Endodermal cell (in vitro differentiated cells): Measurements from ENCODE around the gene NAGA. TPM values are rescaled to one million over a fixed set of nuclear protein-coding genes. Genes with fewer than 3 reads are reported as not detected.

ENCODE experiments used
- DNase-seq: peaks from one replicate; pipeline ENCODE4 v3.0.0-alpha.2; 2017
- H3K27ac ChIP-seq: 2 replicates; pipeline ENCODE4 v1.5.1; 2013; ENCODE audit warnings: mild to moderate bottlenecking, low read depth, low read length, moderate library complexity
- H3K27me3 ChIP-seq: 2 replicates; pipeline ENCODE4 v1.6.1; 2013; ENCODE audit warnings: mild to moderate bottlenecking, low read length, moderate library complexity; ENCODE audit not compliant: insufficient read depth, control insufficient read depth, poor library complexity, severe bottlenecking
- H3K36me3 ChIP-seq: 2 replicates; pipeline ENCODE4 v1.7.0; 2013; ENCODE audit warnings: mild to moderate bottlenecking, low read length, moderate library complexity; ENCODE audit not compliant: control insufficient read depth, insufficient read depth
- H3K4me1 ChIP-seq: one replicate; pipeline ENCODE4 v1.7.0; 2013; ENCODE audit warnings: low read length; ENCODE audit not compliant: control insufficient read depth, insufficient read depth
- H3K4me3 ChIP-seq: 2 replicates; pipeline ENCODE4 v1.5.1; 2013; ENCODE audit warnings: mild to moderate bottlenecking, low read length, moderate library complexity
- H3K9ac ChIP-seq: 2 replicates; pipeline ENCODE4 v1.6.1; 2013; ENCODE audit warnings: mild to moderate bottlenecking, low read length, moderate library complexity; ENCODE audit not compliant: poor library complexity, severe bottlenecking; ENCODE audit errors: extremely low read depth
- H3K9me3 ChIP-seq: 2 replicates; pipeline ENCODE4 v1.6.1; 2013; ENCODE audit warnings: mild to moderate bottlenecking, low read length, moderate library complexity; ENCODE audit not compliant: control insufficient read depth
- H3K27ac Mint-ChIP-seq: 2 replicates; pipeline ENCODE4 v1.8.0; 2020; ENCODE audit warnings: mixed read lengths
- H3K27me3 Mint-ChIP-seq: 2 replicates; pipeline ENCODE4 v1.8.0; 2021; ENCODE audit warnings: mild to moderate bottlenecking, mixed read lengths; ENCODE audit not compliant: insufficient read depth
- H3K36me3 Mint-ChIP-seq: 2 replicates; pipeline ENCODE4 v1.8.0; 2020; ENCODE audit warnings: low read depth, mixed read lengths
- H3K4me1 Mint-ChIP-seq: 2 replicates; pipeline ENCODE4 v1.8.0; 2020; ENCODE audit warnings: mixed read lengths
- H3K4me3 Mint-ChIP-seq: 2 replicates; pipeline ENCODE4 v1.8.0; 2020; ENCODE audit warnings: mild to moderate bottlenecking, moderate library complexity, mixed read lengths
- H3K9me3 Mint-ChIP-seq: 2 replicates; pipeline ENCODE4 v1.8.0; 2020; ENCODE audit warnings: mild to moderate bottlenecking, mixed read lengths
- WGBS, 2 experiments: methylation state at CpG; one replicate each; pipeline versions ENCODE4 v1.1.5 to v1.1.7; 2013; ENCODE audit warnings: missing lambda C conversion rate in 2 of 2, mixed read lengths in 1 of 2; ENCODE audit not compliant: insufficient coverage in 1 of 2, insufficient read length in 1 of 2; 5-methylcytosine and 5-hydroxymethylcytosine counted together
- total RNA-seq, 2 donors: library from RNA; stranded (reverse); fragmentation: NEBNext Ultra II Directional in 1 of 2; extraction: Animal tissue kit (Norgen Biotek cat#: 25700) in 1 of 2; gene quantifications; 2 replicates in 1 of 2; 3 replicates in 1 of 2; pipeline ENCODE4 v1.2.1, GENCODE V29; 2021
- TF ChIP-seq, protein P1 (sequence below): fragments of 200-600 bp; sonication (generic); conservative IDR thresholded peaks from 2 replicates; pipeline ENCODE4 v1.5.0; 2021; ENCODE audit warnings: antibody characterized with exemption, mild to moderate bottlenecking

NAGA gene
- total RNA-seq, 2 donors from 2014 or later = 19.2 to 25.4 TPM

DNA sequence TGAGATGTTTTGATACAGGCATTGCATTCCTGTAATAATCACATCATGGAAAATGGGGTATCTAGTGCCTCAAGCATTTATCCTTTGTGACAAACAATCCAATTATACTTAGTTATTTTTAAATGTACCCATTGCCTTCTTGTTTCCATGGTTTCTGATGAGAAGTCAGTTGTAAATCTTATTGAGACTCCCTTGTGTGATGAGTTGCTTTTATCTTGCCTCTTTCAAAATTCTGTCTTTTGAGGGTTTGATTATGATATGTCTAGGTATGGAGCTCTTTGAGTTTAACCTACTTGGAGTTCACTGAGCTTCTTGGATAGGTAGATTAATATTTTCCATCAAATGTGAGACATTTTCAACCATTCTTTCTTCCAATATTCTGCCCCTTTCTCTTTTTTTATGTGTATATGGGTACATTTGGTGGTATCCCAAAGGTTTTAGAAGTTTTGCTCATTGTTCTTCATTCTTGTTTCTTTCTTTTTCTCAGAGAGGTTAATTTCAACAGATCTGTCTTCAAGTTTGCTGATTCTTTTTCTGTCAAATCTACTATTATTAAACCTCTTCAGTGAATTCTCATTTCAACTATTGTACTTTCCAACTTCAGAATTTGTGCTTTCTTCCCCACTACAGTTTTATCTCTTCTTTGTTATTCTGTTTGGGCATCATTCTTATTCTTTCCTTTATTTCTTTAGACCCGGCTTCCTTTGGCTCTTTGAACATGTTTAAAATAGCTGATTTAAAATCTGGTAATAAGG, 13.7 kb downstream of the NAGA start:
- Histone ChIP-seq H3K27me3 (no peaks in the 10 kb centered on the region), H3K4me3 (no peak overlapping the region), H3K27ac (no peak overlapping the region), H3K9ac (no peak overlapping the region), H3K4me1 (no peaks in the 10 kb centered on the region), H3K36me3 (peaks cover 22% of the 10 kb centered on the region), H3K9me3 (peaks cover 25% of the 10 kb centered on the region)
- Mint-ChIP-seq H3K4me3 (no peak overlapping the region), H3K27ac (no peak overlapping the region), H3K27me3 (no peaks in the 10 kb centered on the region), H3K4me1 (no peaks in the 10 kb centered on the region), H3K9me3 (peaks cover 31% of the 10 kb centered on the region), H3K36me3 (peaks cover 37% of the 10 kb centered on the region)
- TF ChIP-seq, protein P1, sequence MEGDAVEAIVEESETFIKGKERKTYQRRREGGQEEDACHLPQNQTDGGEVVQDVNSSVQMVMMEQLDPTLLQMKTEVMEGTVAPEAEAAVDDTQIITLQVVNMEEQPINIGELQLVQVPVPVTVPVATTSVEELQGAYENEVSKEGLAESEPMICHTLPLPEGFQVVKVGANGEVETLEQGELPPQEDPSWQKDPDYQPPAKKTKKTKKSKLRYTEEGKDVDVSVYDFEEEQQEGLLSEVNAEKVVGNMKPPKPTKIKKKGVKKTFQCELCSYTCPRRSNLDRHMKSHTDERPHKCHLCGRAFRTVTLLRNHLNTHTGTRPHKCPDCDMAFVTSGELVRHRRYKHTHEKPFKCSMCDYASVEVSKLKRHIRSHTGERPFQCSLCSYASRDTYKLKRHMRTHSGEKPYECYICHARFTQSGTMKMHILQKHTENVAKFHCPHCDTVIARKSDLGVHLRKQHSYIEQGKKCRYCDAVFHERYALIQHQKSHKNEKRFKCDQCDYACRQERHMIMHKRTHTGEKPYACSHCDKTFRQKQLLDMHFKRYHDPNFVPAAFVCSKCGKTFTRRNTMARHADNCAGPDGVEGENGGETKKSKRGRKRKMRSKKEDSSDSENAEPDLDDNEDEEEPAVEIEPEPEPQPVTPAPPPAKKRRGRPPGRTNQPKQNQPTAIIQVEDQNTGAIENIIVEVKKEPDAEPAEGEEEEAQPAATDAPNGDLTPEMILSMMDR = no peak
- no peak for DNase-seq
- 100% methylated on average over 1 of the region's 1 CpG; no CpG with 5 or more reads in 1 of the 2 experiments for WGBS, 2 experiments

DNA sequence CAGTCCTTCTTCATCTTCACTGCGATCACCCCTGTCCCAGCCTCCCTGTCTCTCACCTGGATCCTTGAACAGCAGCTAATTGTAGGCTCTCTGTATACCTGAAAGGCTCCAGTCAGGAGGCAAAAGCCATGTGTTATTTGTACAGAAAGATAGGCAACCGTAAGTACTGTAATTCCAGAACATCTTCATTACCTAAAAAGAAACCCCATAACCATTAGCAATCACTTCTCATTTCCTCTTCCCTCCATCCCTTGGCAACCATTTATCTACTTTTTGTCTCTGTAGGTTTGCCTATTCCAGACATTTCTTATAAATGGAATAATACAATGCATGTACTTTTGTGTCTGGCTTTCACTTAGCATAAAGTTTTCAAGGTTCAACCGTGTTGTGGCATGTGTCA, 17.8 kb downstream of the NAGA start:
- no peaks in the 10 kb centered on the region for H3K4me1 ChIP-seq
- H3K9ac ChIP-seq = no peak overlapping the region
- Mint-ChIP-seq H3K27me3 (no peaks in the 10 kb centered on the region), H3K9me3 (peaks cover 20% of the 10 kb centered on the region), H3K36me3 (peaks cover 4% of the 10 kb centered on the region), H3K4me3 (no peak overlapping the region), H3K4me1 (no peaks in the 10 kb centered on the region), H3K27ac (no peak overlapping the region)
- H3K27me3 ChIP-seq = no peaks in the 10 kb centered on the region
- H3K4me3 ChIP-seq = no peak overlapping the region
- 87 to 100% methylated on average over 1 to 3 of the region's 3 CpGs for WGBS, 2 experiments
- no peaks in the 10 kb centered on the region for H3K36me3 ChIP-seq
- TF ChIP-seq, protein P1 = no peak
- no peak overlapping the region for H3K27ac ChIP-seq
- H3K9me3 ChIP-seq = peaks cover 13% of the 10 kb centered on the region
- no peak for DNase-seq

- no peak overlapping the region for H3K4me3 ChIP-seq
- H3K27ac ChIP-seq = no peak overlapping the region
- WGBS, 2 experiments = 80 to 84% methylated on average over 1 to 2 of the region's 2 CpGs
- no peak for DNase-seq
- no peaks in the 10 kb centered on the region for H3K36me3 ChIP-seq
- peaks cover 2% of the 10 kb centered on the region for H3K9me3 Mint-ChIP-seq
- H3K36me3 Mint-ChIP-seq = no peaks in the 10 kb centered on the region
- H3K27me3 ChIP-seq = no peaks in the 10 kb centered on the region
- no peaks in the 10 kb centered on the region for H3K4me1 Mint-ChIP-seq
- H3K4me3 Mint-ChIP-seq = no peak overlapping the region
- H3K9me3 ChIP-seq = no peaks in the 10 kb centered on the region
- TF ChIP-seq, protein P1 = no peak
- no peak overlapping the region for H3K27ac Mint-ChIP-seq
- no peak overlapping the region for H3K9ac ChIP-seq
- H3K4me1 ChIP-seq = no peaks in the 10 kb centered on the region
- H3K27me3 Mint-ChIP-seq = no peaks in the 10 kb centered on the region
Observed at GRCh38 chr22:42050641-42051180, 19.9 kb downstream of the NAGA start.
